ENCODE results near the gene TBCD.

- TF ChIP-seq, protein P1, sequence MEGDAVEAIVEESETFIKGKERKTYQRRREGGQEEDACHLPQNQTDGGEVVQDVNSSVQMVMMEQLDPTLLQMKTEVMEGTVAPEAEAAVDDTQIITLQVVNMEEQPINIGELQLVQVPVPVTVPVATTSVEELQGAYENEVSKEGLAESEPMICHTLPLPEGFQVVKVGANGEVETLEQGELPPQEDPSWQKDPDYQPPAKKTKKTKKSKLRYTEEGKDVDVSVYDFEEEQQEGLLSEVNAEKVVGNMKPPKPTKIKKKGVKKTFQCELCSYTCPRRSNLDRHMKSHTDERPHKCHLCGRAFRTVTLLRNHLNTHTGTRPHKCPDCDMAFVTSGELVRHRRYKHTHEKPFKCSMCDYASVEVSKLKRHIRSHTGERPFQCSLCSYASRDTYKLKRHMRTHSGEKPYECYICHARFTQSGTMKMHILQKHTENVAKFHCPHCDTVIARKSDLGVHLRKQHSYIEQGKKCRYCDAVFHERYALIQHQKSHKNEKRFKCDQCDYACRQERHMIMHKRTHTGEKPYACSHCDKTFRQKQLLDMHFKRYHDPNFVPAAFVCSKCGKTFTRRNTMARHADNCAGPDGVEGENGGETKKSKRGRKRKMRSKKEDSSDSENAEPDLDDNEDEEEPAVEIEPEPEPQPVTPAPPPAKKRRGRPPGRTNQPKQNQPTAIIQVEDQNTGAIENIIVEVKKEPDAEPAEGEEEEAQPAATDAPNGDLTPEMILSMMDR (conservative IDR thresholded peaks at IDR 0.05 in 1 of 2, IDR thresholded peaks at IDR 0.05 in 1 of 2; ENCODE audit: low read depth in 1 of 2, low read length in 2 of 2), result no peak
- no peak for TF ChIP-seq EZH2 (IDR thresholded peaks at IDR 0.05; ENCODE audit: low read length, missing control alignments)
Measured at GRCh38 chr17:82976982-82977488, 225.2 kb downstream of the TBCD start.

Measured in fibroblast of lung (primary cell).